LNCAP (cell line): ENCODE measurements around the gene KCNT2.

Experiments used
- TF ChIP-seq, protein P1 (sequence below): fragments of 450-650 bp; IDR thresholded peaks from 2 replicates; pipeline ENCODE4 v1.5.1; 2017; ENCODE audit warnings: mild to moderate bottlenecking

The KCNT2 gene

DNA sequence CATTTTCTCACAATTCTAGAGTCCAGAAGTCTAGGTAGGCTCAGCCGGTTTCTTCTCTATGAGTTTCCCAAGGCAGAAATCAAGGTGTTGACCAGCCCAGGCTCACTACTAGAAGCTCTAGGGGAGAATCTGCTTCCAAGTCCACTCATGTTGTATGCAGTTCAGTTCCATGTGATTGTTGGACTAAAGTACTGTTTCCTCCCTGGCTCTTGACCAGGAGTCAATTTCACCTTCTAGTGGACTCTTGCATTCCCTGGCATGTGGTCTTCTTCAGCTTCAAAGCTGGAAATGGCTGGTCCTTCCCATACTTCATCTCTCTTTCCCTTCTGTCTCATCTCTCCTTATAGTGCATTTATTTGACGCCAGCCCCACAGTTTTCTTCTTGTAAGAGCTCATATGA is 153.4 kb downstream of the KCNT2 start:
- TF ChIP-seq, protein P1, sequence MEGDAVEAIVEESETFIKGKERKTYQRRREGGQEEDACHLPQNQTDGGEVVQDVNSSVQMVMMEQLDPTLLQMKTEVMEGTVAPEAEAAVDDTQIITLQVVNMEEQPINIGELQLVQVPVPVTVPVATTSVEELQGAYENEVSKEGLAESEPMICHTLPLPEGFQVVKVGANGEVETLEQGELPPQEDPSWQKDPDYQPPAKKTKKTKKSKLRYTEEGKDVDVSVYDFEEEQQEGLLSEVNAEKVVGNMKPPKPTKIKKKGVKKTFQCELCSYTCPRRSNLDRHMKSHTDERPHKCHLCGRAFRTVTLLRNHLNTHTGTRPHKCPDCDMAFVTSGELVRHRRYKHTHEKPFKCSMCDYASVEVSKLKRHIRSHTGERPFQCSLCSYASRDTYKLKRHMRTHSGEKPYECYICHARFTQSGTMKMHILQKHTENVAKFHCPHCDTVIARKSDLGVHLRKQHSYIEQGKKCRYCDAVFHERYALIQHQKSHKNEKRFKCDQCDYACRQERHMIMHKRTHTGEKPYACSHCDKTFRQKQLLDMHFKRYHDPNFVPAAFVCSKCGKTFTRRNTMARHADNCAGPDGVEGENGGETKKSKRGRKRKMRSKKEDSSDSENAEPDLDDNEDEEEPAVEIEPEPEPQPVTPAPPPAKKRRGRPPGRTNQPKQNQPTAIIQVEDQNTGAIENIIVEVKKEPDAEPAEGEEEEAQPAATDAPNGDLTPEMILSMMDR = no peak

DNA sequence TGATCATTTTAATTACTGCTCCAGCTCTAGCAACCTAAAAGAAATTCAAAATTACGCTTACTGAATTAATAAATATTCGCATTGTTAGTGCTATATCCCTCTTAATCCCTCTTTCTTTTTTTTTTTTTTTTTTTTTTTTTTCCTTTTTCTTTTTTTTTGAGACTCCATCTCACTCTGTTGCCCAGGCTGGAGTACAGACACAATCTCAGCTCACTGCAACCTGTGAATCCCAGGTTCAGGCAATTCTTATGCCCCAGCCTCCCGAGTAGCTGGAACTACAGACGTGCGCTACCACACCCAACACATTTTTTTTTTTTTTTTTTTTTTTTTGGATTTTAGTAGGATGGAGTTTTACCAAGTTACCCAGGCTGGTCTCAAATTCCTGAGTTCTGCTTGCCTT is 157.1 kb downstream of the KCNT2 start:
- TF ChIP-seq, protein P1 = no peak

DNA sequence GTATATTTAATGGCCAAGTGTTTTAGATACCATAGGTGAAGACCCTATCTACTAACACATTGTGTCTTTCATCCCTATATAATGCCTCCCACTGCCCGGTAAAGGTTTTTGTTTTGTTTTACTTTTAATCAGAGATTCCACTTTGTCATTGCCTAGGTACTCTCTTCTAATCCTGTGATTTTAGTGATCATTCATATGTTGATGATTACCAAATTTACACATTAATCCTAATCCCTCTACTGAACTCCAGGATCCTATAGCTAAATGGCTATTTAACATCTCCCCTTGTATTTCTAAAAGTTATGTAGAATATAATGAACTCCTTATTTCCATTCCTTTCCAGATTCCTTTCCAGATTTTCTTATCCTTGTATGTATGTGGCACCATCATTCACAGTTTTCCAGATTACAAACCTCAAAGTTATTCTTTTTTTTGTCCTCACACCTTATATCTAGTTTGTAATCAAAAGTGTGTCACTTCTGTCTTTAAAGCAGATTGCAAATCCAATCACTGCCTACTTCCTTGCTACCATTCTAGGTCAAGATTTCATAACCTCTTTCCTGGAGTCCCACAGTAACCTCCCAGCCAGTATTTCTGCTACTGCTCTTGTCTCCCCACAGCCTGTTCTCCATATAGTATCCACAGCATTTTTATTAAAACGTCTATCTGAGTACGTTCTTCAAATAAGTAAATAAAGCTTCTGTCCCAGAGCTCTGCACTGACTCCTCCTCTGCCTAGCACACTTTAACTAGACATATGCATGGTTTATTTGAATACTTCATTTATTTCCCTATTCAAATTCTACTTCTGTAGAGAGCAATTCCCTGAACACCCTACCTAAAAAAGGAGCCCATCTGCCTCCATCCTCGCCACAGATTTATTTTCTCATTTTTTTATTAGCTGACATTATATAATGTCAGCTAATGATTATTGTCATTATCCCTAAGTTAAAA is 157.8 kb downstream of the KCNT2 start:
- TF ChIP-seq, protein P1 = no peak

DNA sequence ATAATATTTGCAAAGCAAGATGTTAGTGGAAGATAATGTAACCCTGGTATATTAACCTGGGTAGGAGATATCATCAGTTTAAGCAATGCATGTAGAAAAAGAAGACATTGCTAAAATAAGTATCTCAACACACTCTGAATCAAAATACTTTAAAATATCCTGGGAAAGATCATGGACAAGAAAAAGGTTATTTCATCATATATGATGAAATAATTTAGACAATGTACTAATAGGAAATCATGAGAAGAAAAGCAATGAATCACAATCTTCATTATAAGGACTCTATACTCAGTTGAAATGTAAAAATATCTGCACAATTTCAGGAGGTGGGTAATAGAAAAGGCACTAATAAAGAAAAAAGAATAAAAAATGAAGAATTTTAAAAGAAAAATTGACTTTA is 158.8 kb downstream of the KCNT2 start:
- TF ChIP-seq, protein P1 = no peak

DNA sequence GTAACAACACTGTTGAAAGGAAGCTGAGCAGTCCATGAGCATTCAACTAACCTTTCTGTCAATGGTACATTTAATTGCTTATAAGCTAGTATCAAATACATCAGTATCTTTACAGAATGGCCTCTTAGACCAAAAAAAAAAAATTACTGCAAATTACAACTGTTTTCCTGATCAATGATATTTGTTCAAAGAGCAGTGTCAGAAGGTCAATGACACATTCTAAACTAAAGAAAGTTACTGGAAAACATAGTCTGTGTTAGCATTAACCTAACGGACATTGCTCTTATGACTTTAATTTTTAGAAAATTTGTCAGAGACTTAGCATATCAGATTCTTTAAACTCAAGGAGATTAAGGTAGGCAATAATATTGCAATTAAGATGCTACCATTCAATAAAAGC is 162.5 kb downstream of the KCNT2 start:
- TF ChIP-seq, protein P1 = no peak

DNA sequence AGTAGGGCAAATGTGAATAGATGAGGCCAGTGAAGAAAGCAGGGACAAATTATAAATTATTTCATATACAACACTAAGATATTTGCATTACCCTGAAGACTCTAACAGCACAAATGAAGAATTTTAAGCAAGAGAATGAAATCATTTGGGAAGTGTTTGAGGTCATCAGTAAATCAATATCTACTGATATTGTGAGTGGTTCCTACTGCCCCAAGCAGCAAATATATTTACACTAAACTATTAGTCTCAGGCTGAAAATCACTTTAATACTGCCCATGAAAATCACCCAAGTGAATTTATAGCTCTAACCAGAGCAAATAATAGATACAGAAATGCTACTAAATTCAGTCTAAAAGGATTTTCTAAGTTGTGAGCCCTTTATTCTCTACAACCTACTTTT is 163.6 kb downstream of the KCNT2 start:
- TF ChIP-seq, protein P1 = no peak

DNA sequence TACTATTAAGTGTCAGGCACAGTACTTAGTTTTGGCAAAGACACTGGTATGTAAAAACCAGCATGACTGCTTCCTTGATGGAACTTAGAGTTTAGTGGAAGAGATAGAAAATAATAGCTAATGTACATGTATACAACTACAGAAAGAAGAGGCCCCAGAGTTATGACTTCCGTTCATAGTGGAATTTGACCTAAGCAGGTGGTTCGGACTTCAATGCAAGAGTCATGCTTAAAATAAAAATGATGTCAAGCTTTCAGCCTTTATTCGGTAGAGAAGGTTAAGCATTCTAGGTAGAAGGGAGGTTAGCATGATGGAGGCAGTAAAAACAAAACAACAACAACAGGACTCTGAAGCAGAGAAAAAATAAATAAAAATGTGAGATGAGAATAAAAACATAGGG is 165.9 kb downstream of the KCNT2 start:
- TF ChIP-seq, protein P1 = no peak
